AG04450 (cell line): ENCODE measurements around the gene NEURL1B. TPM values are rescaled to one million over a fixed set of nuclear protein-coding genes. Genes with fewer than 3 reads are reported as not detected.
"Not testable (repeated sequence)": the region's sequence is repeated elsewhere in the genome, so short reads cannot be mapped to it uniquely, and the experiment has no call there.

ENCODE experiments used
- CTCF ChIA-PET: fragments of 300-600, 350-600 bp; formaldehyde crosslinking; extraction: SDS; loops from one replicate; lab custom pipeline; 2022; ENCODE audit warnings: antibody characterized with exemption, inconsistent platforms; lab: Charles Lee
- POLR2A ChIA-PET: fragments of 350-600 bp; formaldehyde crosslinking; extraction: SDS; loops from one replicate; lab custom pipeline; 2021; ENCODE audit warnings: antibody characterized with exemption, inconsistent platforms; lab: Yijun Ruan, JAX
- DNase-seq: peaks from one replicate; pipeline ENCODE4 v3.0.0-alpha.2; 2011; ENCODE audit warnings: low read depth, low spot score
- H3K27ac ChIP-seq: one replicate; pipeline ENCODE4 v1.5.1; 2012; ENCODE audit warnings: low read depth, low read length, control low read depth
- H3K27me3 ChIP-seq: one replicate; pipeline ENCODE4 v1.6.0; 2012; ENCODE audit warnings: low read length; ENCODE audit not compliant: control insufficient read depth, insufficient read depth
- H3K4me3 ChIP-seq: 2 replicates; pipeline ENCODE4 v1.5.1; 2011; ENCODE audit warnings: mild to moderate bottlenecking, low read depth, low read length, control low read depth
- H3K9me3 ChIP-seq: 2 replicates; pipeline ENCODE4 v1.5.1; 2012; ENCODE audit warnings: low read length; ENCODE audit not compliant: control insufficient read depth, insufficient read depth
- polyA plus RNA-seq: library from polyadenylated mRNA; depleted of rRNA; stranded (reverse); fragments of >200 nt; gene quantifications from 2 replicates; pipeline ENCODE4 v1.2.3, GENCODE V29; 2011
- TF ChIP-seq, protein P1 (sequence below): IDR thresholded peaks from 2 replicates; pipeline ENCODE4 v1.5.1; 2011; ENCODE audit warnings: low read depth, low read length, control low read depth, inconsistent platforms

NEURL1B gene
- polyA plus RNA-seq, 1 experiment: 1.8 TPM

DNA sequence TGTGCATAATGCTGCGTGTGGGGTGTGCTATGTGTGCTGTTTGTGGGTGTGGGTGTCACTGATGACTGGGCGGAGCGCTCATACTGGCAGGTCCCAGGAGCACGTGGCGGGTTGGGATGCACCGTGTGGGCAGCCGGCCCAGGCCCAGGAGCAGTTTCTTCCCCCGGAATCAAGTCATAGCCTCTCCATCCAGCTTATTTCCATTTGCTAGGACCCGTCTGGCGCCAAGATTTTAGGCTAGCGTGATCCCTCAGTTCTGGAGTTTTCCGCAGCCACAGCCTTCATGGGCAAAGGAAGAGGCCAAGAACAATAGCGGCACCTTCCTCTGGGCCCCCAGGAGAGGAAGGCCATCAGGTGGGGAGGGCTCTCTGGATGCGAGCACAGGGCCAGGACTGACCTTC is 43.3 kb upstream of the NEURL1B start:
- TF ChIP-seq, protein P1, sequence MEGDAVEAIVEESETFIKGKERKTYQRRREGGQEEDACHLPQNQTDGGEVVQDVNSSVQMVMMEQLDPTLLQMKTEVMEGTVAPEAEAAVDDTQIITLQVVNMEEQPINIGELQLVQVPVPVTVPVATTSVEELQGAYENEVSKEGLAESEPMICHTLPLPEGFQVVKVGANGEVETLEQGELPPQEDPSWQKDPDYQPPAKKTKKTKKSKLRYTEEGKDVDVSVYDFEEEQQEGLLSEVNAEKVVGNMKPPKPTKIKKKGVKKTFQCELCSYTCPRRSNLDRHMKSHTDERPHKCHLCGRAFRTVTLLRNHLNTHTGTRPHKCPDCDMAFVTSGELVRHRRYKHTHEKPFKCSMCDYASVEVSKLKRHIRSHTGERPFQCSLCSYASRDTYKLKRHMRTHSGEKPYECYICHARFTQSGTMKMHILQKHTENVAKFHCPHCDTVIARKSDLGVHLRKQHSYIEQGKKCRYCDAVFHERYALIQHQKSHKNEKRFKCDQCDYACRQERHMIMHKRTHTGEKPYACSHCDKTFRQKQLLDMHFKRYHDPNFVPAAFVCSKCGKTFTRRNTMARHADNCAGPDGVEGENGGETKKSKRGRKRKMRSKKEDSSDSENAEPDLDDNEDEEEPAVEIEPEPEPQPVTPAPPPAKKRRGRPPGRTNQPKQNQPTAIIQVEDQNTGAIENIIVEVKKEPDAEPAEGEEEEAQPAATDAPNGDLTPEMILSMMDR: no peak
- ChIA-PET POLR2A (no interaction called here), CTCF (no interaction called here)
- no peak overlapping the region for H3K4me3 ChIP-seq
- H3K9me3 ChIP-seq: peaks cover 8% of the 10 kb centered on the region; the same call in 1 of the 2 replicates
- peaks cover 10% of the 10 kb centered on the region for H3K27me3 ChIP-seq
- no peak for DNase-seq
- no peak overlapping the region for H3K27ac ChIP-seq

DNA sequence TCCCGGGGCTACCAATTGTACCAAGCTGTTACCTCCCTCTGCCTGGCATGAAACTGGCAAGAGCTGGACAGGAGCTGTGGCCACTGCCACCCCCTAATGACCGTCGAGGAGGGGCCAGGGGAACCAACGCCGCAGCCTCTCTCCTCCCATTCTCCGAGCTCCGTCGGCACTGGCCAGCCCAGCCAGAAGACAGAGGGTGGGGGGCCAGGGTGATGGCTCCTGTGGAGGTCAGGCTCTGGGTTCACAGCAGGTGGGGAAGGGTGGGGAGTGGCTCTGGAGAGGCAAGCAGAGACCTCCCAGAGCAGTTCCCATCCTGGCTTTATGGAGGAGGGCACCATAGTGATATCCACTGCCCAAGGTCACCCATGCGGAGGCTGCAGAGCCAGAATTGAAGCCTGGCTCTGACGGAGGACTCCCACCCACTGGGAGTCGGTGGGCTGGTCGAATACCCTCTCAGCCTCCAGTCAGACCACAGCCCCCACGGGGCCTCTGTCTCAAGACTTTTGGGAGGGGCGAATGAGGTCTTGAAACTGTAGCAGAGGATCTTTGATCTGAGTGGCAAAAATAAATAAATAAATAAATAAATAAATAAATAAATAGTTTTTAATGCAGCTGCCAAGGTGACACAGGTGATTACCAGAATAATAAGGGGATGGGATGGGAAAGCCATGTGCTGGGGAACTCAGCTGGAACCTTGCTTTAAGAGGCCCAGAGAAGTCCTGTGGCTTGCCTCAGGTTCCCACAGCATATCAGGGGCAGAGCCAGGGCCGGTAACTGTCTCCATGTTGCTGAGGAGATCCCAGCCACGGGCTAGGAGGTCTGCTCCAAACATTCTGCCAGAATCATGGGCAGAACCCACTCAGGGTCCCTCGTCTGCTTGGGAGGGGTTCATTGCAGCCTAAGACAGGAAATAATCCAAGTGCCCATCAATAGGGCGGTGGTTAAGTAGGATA is 42.5 kb upstream of the NEURL1B start:
- peaks cover 8% of the 10 kb centered on the region; the same call in 1 of the 2 replicates for H3K9me3 ChIP-seq
- H3K27me3 ChIP-seq: peaks cover 3% of the 10 kb centered on the region
- no peak overlapping the region for H3K27ac ChIP-seq
- CTCF ChIA-PET: no interaction called here
- no peak overlapping the region for H3K4me3 ChIP-seq
- no peak for DNase-seq
- TF ChIP-seq, protein P1: no peak
- POLR2A ChIA-PET: no interaction called here

DNA sequence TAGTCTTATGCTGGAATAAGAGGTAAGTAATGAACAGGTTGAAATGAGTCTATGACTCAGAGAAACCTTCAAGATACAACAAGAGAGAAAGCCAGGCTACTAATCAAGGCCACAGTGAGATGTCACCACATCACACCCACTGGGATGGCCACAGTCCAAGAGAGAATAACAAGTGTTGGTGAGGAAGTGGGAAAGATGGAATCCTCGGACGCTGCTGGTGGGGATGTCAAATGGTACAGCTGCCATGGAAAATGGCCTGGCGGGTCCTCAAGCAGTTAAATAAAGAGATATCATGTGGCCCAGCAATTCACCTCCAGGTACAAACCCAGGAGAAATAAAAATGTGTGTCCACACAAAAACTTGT is 41.9 kb upstream of the NEURL1B start:
- DNase-seq: no peak
- H3K4me3 ChIP-seq: no peak overlapping the region
- TF ChIP-seq, protein P1: no peak
- no peaks in the 10 kb centered on the region for H3K27me3 ChIP-seq
- H3K9me3 ChIP-seq: peaks cover 8% of the 10 kb centered on the region; the same call in 1 of the 2 replicates
- no peak overlapping the region for H3K27ac ChIP-seq
- ChIA-PET POLR2A (no interaction called here), CTCF (no interaction called here)

DNA sequence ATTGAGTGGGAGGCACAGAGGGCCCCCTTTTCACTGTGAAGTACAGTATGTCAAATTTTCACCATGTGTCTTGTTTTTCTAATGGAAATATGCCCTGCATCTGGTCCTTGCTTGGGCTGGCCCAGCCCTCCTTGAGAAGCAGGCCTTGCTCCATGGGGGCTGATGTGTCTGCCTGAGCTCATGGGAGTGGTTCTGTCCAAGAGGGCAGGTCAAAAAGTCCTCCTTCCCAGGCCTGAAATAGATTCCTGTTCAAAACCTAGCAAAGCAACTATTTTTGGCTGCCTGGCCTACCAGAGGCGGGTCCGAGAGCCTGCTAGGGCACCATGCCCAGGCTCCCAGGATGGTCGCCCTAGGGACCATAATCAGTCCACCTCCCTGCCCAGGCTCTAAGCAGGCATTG is 40.5 kb upstream of the NEURL1B start:
- CTCF ChIA-PET: no interaction called here
- POLR2A ChIA-PET: no interaction called here
- Histone ChIP-seq H3K27me3 (no peaks in the 10 kb centered on the region), H3K9me3 (peaks cover 8% of the 10 kb centered on the region; the same call in 1 of the 2 replicates), H3K27ac (no peak overlapping the region), H3K4me3 (no peak overlapping the region)
- no peak for DNase-seq
- TF ChIP-seq, protein P1: no peak

DNA sequence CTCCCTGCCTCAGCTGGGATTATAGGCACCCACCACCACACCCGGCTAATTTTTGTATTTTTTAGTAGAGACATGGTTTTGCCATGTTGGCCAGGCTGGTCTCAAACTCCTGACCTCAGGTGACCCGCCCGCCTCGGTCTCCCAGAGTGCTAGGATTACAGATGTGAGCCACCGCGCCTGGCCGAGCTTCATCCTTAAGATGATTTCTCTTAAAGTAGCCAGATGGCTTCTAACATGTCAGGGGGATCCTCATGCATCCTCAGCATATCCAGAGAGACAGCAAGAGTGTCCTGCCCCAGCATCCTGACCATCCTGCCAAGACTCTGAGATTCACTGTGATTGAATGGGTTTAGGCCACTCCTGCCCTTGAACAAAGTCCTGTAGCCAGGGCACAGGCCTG is 39.5 kb upstream of the NEURL1B start:
- CTCF ChIA-PET, DNase-seq, H3K27ac ChIP-seq, H3K4me3 ChIP-seq, H3K27me3 ChIP-seq: not testable (repeated sequence)
- POLR2A ChIA-PET: interaction anchor here (0.6 kb wide), 1 partner anchor 50 kb away, joined by 3 read pairs; no protein-coding TSS in a partner anchor
- H3K9me3 ChIP-seq: peaks cover 17% of the 10 kb centered on the region
